Testis (tissue), 2 donors: ENCODE data around the gene NRP2.

Experiments used
- CTCF ChIP-seq, 3 experiments: fragments of 450-650 bp in 2 of 3; fragments of 200-600 bp in 1 of 3; sonication (generic) in 1 of 3; IDR thresholded peaks; one replicate each; pipeline ENCODE4 v1.5.1; 2016 to 2019; ENCODE audit warnings: antibody characterized with exemption in 3 of 3, mild to moderate bottlenecking in 2 of 3, moderate library complexity in 1 of 3
- POLR2A ChIP-seq: fragments of 450-650 bp; IDR thresholded peaks from one replicate; pipeline ENCODE4 v1.6.1; 2017; ENCODE audit warnings: antibody characterized with exemption, mild to moderate bottlenecking, moderate library complexity

GRCh38 chr2:205750797-205751196 is 68.5 kb downstream of the NRP2 start:
- TF ChIP-seq CTCF (IDR thresholded peaks at IDR 0.05) (no peak), POLR2A (no peak)
